HCT116 (cell line): ENCODE data around the gene ACTR6. TPM values are rescaled to one million over a fixed set of nuclear protein-coding genes. Genes with fewer than 3 reads are reported as not detected.

Experiments used
- ATAC-seq: fragments of 200-7000 bp; cut with Tn5 transposase; 2 replicates; pipeline ENCODE4 v1.9.1; 2020; ENCODE audit warnings: mild to moderate bottlenecking, moderate library complexity
- BruUV-seq: library from RNA; stranded (reverse); fragments of 400-500 nt; replicated peaks from 2 replicates; lab custom pipeline; 2021; lab: Mats Ljungman, UMichigan
- CTCF ChIA-PET: fragments of 300-600 bp; sonication (Branson Sonifier 250); formaldehyde crosslinking; loops from one replicate; lab custom pipeline; 2021; ENCODE audit warnings: antibody characterized with exemption; lab: Charles Lee
- POLR2A ChIA-PET: fragments of 300-600, 350-600 bp; sonication (Branson Sonifier 250); formaldehyde crosslinking; loops from one replicate; lab custom pipeline; 2021; ENCODE audit warnings: antibody characterized with exemption; lab: Charles Lee
- RAD21 ChIA-PET, 2 experiments: fragments of 300-600 bp; sonication (Branson Sonifier 250); formaldehyde crosslinking; loops; one replicate each; lab custom pipeline; 2023; ENCODE audit warnings: low total read pairs in 2 of 2; ENCODE audit not compliant: uncharacterized antibody in 2 of 2, unreplicated experiment in 2 of 2, low non-redundant PET in 1 of 2; lab: Charles Lee
- DNase-seq: peaks from one replicate; pipeline ENCODE4 v3.0.0-alpha.2; 2010; ENCODE audit warnings: low read depth, low spot score
- H2AFZ ChIP-seq: fragments of 200-600 bp; shearing (Covaris generic), sonication (generic); 2 replicates; pipeline ENCODE4 v1.6.1; 2017; ENCODE audit warnings: low read depth, mixed run types, mixed read lengths, antibody characterized with exemption, low read length; ENCODE audit not compliant: poor library complexity, severe bottlenecking
- H3K27ac ChIP-seq: 2 replicates; pipeline ENCODE4 v1.5.1; 2012; ENCODE audit warnings: low read depth, low read length
- H3K27me3 ChIP-seq: fragments of 200-600 bp; sonication (generic); 2 replicates; pipeline ENCODE4 v1.6.1; 2016; ENCODE audit warnings: mixed run types, low read length, mixed read lengths; ENCODE audit not compliant: insufficient read depth
- H3K36me3 ChIP-seq, 2 experiments: fragments of 200-500 bp in 1 of 2; fragments of 200-600 bp in 1 of 2; sonication (Bioruptor generic) in 1 of 2; sonication (generic) in 1 of 2; 2 replicates each; pipeline versions ENCODE4 v1.5.1 to v1.6.1; 2014 to 2016; ENCODE audit warnings: low read length in 2 of 2, inconsistent platforms in 1 of 2, mixed read lengths in 1 of 2, mixed run types in 1 of 2; ENCODE audit not compliant: insufficient read depth in 2 of 2, control insufficient read depth in 1 of 2
- H3K4me1 ChIP-seq, 2 experiments: fragments of 200-600 bp in 1 of 2; sonication (generic) in 1 of 2; 2 replicates each; pipeline versions ENCODE4 v1.5.1 to v1.6.1; 2012 to 2017; ENCODE audit warnings: low read length in 2 of 2, inconsistent platforms in 1 of 2, mild to moderate bottlenecking in 1 of 2, mixed read lengths in 1 of 2, mixed run types in 1 of 2, moderate library complexity in 1 of 2; ENCODE audit not compliant: insufficient read depth in 2 of 2, control insufficient read depth in 1 of 2
- H3K4me2 ChIP-seq: fragments of 200-600 bp; sonication (generic); 2 replicates; pipeline ENCODE4 v1.6.1; 2017; ENCODE audit warnings: mixed run types, low read length, mixed read lengths
- H3K4me3 ChIP-seq, 2 experiments: fragments of 200-600 bp in 1 of 2; sonication (generic) in 1 of 2; replicated peaks in 1 of 2; 2 replicates each; pipeline ENCODE4 v1.5.1; 2011 to 2016; ENCODE audit warnings: low read length in 2 of 2, control low read depth in 1 of 2, low read depth in 1 of 2, mild to moderate bottlenecking in 1 of 2, mixed read lengths in 1 of 2, mixed run types in 1 of 2
- H3K79me2 ChIP-seq: fragments of 200-600 bp; sonication (generic); 2 replicates; pipeline ENCODE4 v1.6.1; 2017; ENCODE audit warnings: mild to moderate bottlenecking, mixed run types, low read length, moderate library complexity, mixed read lengths; ENCODE audit not compliant: insufficient read depth
- H3K9ac ChIP-seq: fragments of 200-600 bp; sonication (generic); 2 replicates; pipeline ENCODE4 v1.6.1; 2016; ENCODE audit warnings: low read length, mixed read lengths
- H3K9me2 ChIP-seq: fragments of 200-600 bp; sonication (generic), shearing (Covaris generic); 2 replicates; pipeline ENCODE4 v1.6.1; 2017; ENCODE audit warnings: mixed run types, mild to moderate bottlenecking, moderate library complexity; ENCODE audit not compliant: insufficient read depth
- H3K9me3 ChIP-seq, 2 experiments: fragments of 200-500 bp in 1 of 2; fragments of 200-600 bp in 1 of 2; sonication (Bioruptor generic) in 1 of 2; sonication (generic) in 1 of 2; 2 replicates each; pipeline ENCODE4 v1.6.1; 2014 to 2017; ENCODE audit warnings: low read length in 2 of 2, mixed read lengths in 2 of 2, inconsistent platforms in 1 of 2, low read depth in 1 of 2, mild to moderate bottlenecking in 1 of 2, mixed run types in 1 of 2, moderate library complexity in 1 of 2; ENCODE audit not compliant: control insufficient read depth in 1 of 2, insufficient read depth in 1 of 2
- H4K20me1 ChIP-seq: fragments of 200-600 bp; sonication (generic), shearing (Covaris generic); 2 replicates; pipeline ENCODE4 v1.6.1; 2017; ENCODE audit warnings: mixed run types, mild to moderate bottlenecking, moderate library complexity; ENCODE audit not compliant: insufficient read depth
- EGR1 ChIP-seq: IDR thresholded peaks from 2 replicates; pipeline ENCODE4 v1.6.1; 2012; ENCODE audit warnings: low read depth
- ELF1 ChIP-seq: IDR thresholded peaks from 2 replicates; pipeline ENCODE4 v1.6.1; 2012; ENCODE audit warnings: low read depth, borderline replicate concordance
- EZH2 ChIP-seq: fragments of 200-600 bp; sonication (generic); IDR thresholded peaks from 2 replicates; pipeline ENCODE4 v1.6.1; 2017; ENCODE audit warnings: antibody characterized with exemption, mixed run types
- EZH2phosphoT487 ChIP-seq: fragments of 200-600 bp; IDR thresholded peaks from 2 replicates; pipeline ENCODE4 v1.6.1; 2018; ENCODE audit warnings: antibody characterized with exemption, borderline replicate concordance
- JUND ChIP-seq: IDR thresholded peaks from 2 replicates; pipeline ENCODE4 v1.6.1; 2012
- POLR2AphosphoS5 ChIP-seq: IDR thresholded peaks from 2 replicates; pipeline ENCODE4 v1.6.1; 2011; ENCODE audit warnings: mild to moderate bottlenecking, low read depth, low read length, moderate library complexity
- RAD21 ChIP-seq: IDR thresholded peaks from 2 replicates; pipeline ENCODE4 v1.6.1; 2012; ENCODE audit warnings: low read depth, mild to moderate bottlenecking
- SIN3A ChIP-seq: IDR thresholded peaks from 2 replicates; pipeline ENCODE4 v1.6.1; 2012; ENCODE audit warnings: low read depth
- SP1 ChIP-seq: IDR thresholded peaks from 2 replicates; pipeline ENCODE4 v1.6.1; 2012; ENCODE audit warnings: low read depth
- SRF ChIP-seq: IDR thresholded peaks from 2 replicates; pipeline ENCODE4 v1.6.1; 2012; ENCODE audit warnings: low read depth
- TCF7L2 ChIP-seq: IDR thresholded peaks from 2 replicates; pipeline ENCODE4 v1.7.0; 2011; ENCODE audit warnings: borderline replicate concordance, inconsistent platforms; ENCODE audit not compliant: insufficient read depth, insufficient read length; ENCODE audit errors: extremely low read depth
- ZFX ChIP-seq: fragments of 450-650 bp; IDR thresholded peaks from 2 replicates; pipeline ENCODE4 v1.6.1; 2017
- ZNF274 ChIP-seq: fragments of 200-500 bp; sonication (Bioruptor generic); IDR thresholded peaks from 2 replicates; pipeline ENCODE4 v1.6.1; 2014; ENCODE audit warnings: mild to moderate bottlenecking, low read depth, low read length, inconsistent platforms
- intact Hi-C: fragments of 100-400 bp; cut with micrococcal nuclease; formaldehyde crosslinking; loops from 2 replicates; pipeline ENCODE4 v1.10.0; 2022
- total RNA-seq: library from RNA; stranded (reverse); gene quantifications from one replicate; pipeline ENCODE4 v1.2.1, GENCODE V29; 2021; ENCODE audit not compliant: unreplicated experiment
- TF ChIP-seq, protein P1 (sequence below), 3 experiments: fragments of 200-600 bp in 1 of 3; sonication (generic) in 1 of 3; IDR thresholded peaks in 2 of 3; conservative IDR thresholded peaks in 1 of 3; 2 replicates each; pipeline ENCODE4 v1.5.1; 2012 to 2017; ENCODE audit warnings: low read depth in 2 of 3, low read length in 2 of 3, antibody characterized with exemption in 1 of 3, borderline replicate concordance in 1 of 3, control low read depth in 1 of 3, mild to moderate bottlenecking in 1 of 3, mixed read lengths in 1 of 3, mixed run types in 1 of 3, moderate library complexity in 1 of 3; ENCODE audit not compliant: insufficient read depth in 1 of 3
- TF ChIP-seq, protein P2 (sequence below): IDR thresholded peaks from 2 replicates; pipeline ENCODE4 v1.6.1; 2012; ENCODE audit warnings: low read depth
- TF ChIP-seq, protein P3 (sequence below): IDR thresholded peaks from 2 replicates; pipeline ENCODE4 v1.6.1; 2012
- TF ChIP-seq, protein P4 (sequence below): IDR thresholded peaks from 2 replicates; pipeline ENCODE4 v1.6.1; 2011; ENCODE audit warnings: mild to moderate bottlenecking, low read length, moderate library complexity; ENCODE audit not compliant: insufficient replicate concordance; ENCODE audit errors: extremely low read depth

Gene ACTR6
- total RNA-seq, 1 experiment from 2014 or later, result 40.4 TPM

DNA sequence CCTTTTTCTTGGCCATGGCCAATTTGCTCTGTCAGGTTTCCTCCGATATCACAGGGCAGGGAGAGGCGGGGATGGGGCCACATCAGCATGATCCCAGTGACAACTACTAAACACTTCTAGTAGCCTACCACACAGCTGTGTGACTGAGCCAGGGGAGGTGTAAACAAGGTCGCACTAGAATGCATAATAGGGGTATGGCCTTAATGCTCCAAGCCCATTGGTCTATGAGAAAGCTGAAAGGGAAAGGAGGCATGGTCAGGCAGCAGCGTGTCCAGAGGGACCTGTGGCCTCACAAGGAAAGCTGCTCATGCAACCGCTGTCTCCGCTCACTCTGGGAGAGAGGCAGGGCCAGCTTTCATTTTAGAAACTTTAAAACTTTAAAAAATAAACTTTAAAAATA lies 27.5 kb upstream of the ACTR6 start:
- DNase-seq (no peak), ATAC-seq (no peak)
- H3K27me3 ChIP-seq, result no peaks in the 10 kb centered on the region
- RAD21 ChIA-PET, result no interaction called here
- intact Hi-C loops, result no loop called here
- CTCF ChIA-PET, result no interaction called here
- H3K36me3 ChIP-seq, result no peaks in the 10 kb centered on the region
- no TSS peak for BruUV-seq
- no peaks in the 10 kb centered on the region for H4K20me1 ChIP-seq
- no peak for TF ChIP-seq SIN3A
- TF ChIP-seq EZH2phosphoT487, result no peak
- no peak for TF ChIP-seq ELF1
- no peak for TF ChIP-seq EZH2
- no peak for TF ChIP-seq POLR2AphosphoS5
- TF ChIP-seq, protein P1, sequence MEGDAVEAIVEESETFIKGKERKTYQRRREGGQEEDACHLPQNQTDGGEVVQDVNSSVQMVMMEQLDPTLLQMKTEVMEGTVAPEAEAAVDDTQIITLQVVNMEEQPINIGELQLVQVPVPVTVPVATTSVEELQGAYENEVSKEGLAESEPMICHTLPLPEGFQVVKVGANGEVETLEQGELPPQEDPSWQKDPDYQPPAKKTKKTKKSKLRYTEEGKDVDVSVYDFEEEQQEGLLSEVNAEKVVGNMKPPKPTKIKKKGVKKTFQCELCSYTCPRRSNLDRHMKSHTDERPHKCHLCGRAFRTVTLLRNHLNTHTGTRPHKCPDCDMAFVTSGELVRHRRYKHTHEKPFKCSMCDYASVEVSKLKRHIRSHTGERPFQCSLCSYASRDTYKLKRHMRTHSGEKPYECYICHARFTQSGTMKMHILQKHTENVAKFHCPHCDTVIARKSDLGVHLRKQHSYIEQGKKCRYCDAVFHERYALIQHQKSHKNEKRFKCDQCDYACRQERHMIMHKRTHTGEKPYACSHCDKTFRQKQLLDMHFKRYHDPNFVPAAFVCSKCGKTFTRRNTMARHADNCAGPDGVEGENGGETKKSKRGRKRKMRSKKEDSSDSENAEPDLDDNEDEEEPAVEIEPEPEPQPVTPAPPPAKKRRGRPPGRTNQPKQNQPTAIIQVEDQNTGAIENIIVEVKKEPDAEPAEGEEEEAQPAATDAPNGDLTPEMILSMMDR (IDR thresholded peaks at IDR 0.05 in 2 of 3, conservative IDR thresholded peaks at IDR 0.05 in 1 of 3; ENCODE audit: borderline replicate concordance in 1 of 3, insufficient read depth in 1 of 3, low read depth in 2 of 3, low read length in 2 of 3), result no peak
- no peak for TF ChIP-seq RAD21
- TF ChIP-seq ZFX, result no peak
- TF ChIP-seq, protein P2, sequence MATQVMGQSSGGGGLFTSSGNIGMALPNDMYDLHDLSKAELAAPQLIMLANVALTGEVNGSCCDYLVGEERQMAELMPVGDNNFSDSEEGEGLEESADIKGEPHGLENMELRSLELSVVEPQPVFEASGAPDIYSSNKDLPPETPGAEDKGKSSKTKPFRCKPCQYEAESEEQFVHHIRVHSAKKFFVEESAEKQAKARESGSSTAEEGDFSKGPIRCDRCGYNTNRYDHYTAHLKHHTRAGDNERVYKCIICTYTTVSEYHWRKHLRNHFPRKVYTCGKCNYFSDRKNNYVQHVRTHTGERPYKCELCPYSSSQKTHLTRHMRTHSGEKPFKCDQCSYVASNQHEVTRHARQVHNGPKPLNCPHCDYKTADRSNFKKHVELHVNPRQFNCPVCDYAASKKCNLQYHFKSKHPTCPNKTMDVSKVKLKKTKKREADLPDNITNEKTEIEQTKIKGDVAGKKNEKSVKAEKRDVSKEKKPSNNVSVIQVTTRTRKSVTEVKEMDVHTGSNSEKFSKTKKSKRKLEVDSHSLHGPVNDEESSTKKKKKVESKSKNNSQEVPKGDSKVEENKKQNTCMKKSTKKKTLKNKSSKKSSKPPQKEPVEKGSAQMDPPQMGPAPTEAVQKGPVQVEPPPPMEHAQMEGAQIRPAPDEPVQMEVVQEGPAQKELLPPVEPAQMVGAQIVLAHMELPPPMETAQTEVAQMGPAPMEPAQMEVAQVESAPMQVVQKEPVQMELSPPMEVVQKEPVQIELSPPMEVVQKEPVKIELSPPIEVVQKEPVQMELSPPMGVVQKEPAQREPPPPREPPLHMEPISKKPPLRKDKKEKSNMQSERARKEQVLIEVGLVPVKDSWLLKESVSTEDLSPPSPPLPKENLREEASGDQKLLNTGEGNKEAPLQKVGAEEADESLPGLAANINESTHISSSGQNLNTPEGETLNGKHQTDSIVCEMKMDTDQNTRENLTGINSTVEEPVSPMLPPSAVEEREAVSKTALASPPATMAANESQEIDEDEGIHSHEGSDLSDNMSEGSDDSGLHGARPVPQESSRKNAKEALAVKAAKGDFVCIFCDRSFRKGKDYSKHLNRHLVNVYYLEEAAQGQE, result no peak
- no peak for TF ChIP-seq SP1
- no peak for TF ChIP-seq EGR1
- TF ChIP-seq TCF7L2, result no peak
- TF ChIP-seq JUND, result no peak
- TF ChIP-seq ZNF274, result no peak
- TF ChIP-seq, protein P3, sequence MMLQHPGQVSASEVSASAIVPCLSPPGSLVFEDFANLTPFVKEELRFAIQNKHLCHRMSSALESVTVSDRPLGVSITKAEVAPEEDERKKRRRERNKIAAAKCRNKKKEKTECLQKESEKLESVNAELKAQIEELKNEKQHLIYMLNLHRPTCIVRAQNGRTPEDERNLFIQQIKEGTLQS, result no peak
- TF ChIP-seq, protein P4, sequence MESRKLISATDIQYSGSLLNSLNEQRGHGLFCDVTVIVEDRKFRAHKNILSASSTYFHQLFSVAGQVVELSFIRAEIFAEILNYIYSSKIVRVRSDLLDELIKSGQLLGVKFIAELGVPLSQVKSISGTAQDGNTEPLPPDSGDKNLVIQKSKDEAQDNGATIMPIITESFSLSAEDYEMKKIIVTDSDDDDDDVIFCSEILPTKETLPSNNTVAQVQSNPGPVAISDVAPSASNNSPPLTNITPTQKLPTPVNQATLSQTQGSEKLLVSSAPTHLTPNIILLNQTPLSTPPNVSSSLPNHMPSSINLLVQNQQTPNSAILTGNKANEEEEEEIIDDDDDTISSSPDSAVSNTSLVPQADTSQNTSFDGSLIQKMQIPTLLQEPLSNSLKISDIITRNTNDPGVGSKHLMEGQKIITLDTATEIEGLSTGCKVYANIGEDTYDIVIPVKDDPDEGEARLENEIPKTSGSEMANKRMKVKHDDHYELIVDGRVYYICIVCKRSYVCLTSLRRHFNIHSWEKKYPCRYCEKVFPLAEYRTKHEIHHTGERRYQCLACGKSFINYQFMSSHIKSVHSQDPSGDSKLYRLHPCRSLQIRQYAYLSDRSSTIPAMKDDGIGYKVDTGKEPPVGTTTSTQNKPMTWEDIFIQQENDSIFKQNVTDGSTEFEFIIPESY, result no peak
- TF ChIP-seq SRF, result no peak
- H2AFZ ChIP-seq, result no peak overlapping the region
- H3K79me2 ChIP-seq, result no peaks in the 10 kb centered on the region
- H3K4me1 ChIP-seq, result no peaks in the 10 kb centered on the region
- POLR2A ChIA-PET, result no interaction called here
- H3K9me2 ChIP-seq, result no peaks in the 10 kb centered on the region
- H3K9ac ChIP-seq, result no peak overlapping the region
- no peak overlapping the region for H3K4me2 ChIP-seq
- no peak overlapping the region for H3K27ac ChIP-seq
- H3K9me3 ChIP-seq, result no peaks in the 10 kb centered on the region
- no peak overlapping the region for H3K4me3 ChIP-seq
